GM12874 (cell line): ENCODE results near the gene SPEN.

Experiments
- TF ChIP-seq, protein P1 (sequence below): IDR thresholded peaks from 2 replicates; pipeline ENCODE4 v1.5.1; 2011; ENCODE audit warnings: low read depth, mild to moderate bottlenecking, control low read depth, low read length, moderate library complexity; ENCODE audit not compliant: insufficient read depth

Gene SPEN

DNA sequence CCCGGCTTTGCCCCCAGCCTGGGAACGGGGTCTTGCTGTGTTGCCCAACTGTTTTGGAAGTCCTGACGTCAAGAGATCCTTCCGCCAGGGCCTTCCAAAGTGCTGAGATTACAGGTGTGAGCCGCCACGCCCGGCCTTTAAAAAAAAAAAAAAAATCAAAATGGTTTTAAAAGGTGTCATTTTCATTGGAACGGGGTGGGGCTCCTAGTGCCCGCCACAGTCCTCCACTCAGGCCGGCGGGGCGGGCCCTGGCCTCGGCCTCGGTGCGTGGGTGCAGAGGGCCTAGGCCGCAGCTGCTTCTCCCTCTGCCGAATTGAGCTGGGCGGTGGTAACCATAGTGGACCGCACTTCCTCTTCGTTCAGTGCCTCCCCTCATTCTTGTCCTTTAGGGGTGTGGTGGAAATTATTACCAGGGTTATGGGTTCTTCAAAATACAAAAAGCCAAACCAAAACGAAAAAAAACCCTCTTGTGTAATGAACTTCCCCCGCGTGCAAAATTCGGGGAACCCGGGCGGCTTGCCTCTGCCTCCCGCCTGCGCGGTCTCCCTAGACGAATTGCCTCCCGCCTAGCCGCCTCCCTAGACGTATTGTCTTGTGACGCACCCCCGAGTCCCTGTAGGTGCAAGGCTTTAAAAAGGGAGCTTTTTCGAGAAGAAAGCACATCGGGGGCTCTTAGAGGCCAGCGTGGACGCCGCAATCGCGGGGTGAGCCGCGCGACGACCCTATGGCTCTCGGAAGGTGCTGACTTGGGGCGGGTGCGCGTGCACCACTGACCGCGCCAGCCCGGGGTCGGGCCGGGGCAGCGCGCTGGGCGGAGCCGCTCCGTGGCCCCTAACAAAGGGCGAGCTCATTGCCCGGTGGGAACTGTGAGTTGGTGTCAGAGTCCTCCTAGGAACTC is 10.5 kb upstream of the SPEN start:
- TF ChIP-seq, protein P1, sequence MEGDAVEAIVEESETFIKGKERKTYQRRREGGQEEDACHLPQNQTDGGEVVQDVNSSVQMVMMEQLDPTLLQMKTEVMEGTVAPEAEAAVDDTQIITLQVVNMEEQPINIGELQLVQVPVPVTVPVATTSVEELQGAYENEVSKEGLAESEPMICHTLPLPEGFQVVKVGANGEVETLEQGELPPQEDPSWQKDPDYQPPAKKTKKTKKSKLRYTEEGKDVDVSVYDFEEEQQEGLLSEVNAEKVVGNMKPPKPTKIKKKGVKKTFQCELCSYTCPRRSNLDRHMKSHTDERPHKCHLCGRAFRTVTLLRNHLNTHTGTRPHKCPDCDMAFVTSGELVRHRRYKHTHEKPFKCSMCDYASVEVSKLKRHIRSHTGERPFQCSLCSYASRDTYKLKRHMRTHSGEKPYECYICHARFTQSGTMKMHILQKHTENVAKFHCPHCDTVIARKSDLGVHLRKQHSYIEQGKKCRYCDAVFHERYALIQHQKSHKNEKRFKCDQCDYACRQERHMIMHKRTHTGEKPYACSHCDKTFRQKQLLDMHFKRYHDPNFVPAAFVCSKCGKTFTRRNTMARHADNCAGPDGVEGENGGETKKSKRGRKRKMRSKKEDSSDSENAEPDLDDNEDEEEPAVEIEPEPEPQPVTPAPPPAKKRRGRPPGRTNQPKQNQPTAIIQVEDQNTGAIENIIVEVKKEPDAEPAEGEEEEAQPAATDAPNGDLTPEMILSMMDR, result no peak

DNA sequence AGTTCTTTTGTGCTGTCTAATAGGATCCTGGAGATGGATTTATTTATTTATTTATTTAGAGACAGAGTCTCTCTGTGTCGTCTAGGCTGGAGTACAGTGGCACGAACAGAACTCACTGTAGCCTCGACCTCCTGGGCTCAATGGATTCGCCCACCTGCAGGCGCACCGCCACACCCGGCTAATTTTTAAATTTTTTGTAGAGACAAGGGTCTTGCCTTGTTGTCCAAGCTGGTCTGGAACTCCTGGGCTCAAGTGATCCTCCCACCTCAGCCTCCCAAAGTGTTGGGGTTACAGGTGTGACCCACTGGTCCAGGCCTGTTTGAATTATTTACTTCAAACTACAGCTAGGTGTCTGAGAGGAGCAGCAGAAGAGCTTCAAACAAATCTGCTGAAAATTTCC is 9.6 kb upstream of the SPEN start:
- TF ChIP-seq, protein P1, result no peak

DNA sequence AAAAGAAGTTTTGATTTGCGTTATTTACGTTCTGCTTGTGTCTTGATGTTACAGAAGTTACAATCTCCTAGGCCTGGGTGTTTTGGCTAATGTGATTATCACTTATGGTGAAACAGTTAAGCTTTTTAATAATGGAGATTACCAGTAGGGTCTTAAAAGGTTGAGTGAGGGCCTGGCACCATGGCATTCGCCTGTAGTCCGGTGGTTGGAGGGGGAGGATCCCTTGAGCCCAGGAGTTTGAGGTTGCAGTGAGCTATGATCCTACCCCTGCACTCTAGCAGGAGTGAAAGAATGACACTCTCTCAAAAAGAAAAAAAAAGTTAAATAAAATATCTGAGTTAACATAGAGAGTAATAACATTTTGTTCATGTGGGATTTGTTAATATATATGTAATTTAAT is 8.8 kb upstream of the SPEN start:
- TF ChIP-seq, protein P1, result no peak

DNA sequence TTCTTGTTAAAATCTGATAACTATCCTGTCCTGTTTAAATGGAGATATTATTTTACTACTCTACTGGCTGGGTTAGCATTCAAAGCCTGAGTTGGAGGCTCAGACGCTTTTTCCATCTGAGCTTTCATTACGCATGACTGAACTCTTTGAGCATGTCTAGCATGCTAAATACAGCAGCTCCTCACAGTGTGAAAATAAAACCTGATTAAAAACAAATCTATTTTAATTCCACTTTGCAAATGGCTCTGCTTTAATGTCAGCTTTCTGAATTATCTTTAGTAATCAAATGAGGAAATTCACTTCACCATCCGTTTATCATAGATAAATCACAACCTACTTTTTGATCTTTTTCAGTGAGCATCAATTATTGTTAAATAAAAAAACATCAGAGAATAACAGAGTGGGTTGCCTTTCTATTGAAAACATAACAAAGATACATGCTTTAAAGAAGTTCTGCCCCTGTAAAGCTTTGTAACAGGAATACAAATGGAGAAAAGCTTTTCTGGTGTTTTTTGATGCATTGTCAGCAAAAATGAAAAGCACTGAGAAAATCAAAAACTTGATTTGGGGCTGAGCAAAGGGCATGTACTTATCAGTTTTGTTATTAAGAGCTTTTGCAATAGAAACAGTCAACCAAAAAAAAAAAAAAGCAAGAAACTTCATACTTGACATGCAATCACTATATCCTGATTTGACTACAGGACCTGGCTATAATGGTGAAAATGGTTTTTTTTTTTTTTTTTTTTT is 3.5 kb upstream of the SPEN start:
- TF ChIP-seq, protein P1, result no peak

DNA sequence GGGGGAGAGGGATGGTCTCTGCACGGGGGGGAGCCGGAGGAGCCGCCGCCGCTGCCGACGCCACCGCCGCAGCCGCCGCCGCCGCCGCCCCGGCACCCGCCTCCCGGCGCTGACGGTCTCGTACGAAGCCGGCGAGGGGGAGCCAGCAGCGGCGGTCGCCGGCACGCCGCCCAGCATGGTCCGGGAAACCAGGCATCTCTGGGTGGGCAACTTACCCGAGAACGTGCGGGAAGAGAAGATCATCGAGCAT is 311 bp downstream of the SPEN start:
- TF ChIP-seq, protein P1, result no peak

DNA sequence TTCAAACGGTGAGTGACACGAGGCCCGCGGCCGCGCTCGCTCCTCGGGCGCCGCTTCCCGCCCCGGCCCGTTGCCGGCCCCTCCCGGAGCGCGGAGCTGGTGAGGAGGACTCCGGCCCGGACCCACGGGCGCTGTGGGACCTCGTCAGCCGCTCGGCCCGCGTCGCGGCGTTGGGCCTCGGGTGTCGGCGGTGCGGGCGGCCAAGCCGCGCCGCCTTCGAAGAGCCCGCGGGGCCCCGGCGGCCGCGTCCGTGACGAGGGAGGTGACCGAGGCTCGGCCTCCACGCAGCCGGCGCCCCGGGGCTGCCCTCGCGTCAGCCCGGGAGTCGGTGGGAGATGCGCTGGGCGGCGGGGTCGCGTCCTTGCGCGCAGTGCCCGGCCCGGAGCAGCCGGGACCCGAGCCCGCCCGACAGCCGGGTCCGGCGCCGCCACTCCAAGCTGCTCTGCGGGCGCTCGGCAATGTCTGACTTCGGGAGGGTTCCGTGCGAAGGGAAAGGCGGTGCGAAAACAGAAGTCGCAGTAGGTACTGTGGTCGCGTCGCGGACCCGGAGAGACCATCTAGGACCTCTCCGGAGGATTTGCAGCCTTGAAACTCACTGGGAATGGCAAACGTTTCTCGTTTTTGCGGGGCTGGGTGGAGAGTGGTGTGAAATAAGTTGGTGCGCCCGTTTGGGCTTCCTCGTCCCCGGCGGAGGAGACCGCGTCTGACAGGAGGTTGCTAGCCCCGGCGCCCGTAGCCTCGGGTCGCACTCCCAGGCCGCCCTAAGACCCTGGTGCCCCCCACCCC is 829 bp downstream of the SPEN start:
- TF ChIP-seq, protein P1, result no peak

DNA sequence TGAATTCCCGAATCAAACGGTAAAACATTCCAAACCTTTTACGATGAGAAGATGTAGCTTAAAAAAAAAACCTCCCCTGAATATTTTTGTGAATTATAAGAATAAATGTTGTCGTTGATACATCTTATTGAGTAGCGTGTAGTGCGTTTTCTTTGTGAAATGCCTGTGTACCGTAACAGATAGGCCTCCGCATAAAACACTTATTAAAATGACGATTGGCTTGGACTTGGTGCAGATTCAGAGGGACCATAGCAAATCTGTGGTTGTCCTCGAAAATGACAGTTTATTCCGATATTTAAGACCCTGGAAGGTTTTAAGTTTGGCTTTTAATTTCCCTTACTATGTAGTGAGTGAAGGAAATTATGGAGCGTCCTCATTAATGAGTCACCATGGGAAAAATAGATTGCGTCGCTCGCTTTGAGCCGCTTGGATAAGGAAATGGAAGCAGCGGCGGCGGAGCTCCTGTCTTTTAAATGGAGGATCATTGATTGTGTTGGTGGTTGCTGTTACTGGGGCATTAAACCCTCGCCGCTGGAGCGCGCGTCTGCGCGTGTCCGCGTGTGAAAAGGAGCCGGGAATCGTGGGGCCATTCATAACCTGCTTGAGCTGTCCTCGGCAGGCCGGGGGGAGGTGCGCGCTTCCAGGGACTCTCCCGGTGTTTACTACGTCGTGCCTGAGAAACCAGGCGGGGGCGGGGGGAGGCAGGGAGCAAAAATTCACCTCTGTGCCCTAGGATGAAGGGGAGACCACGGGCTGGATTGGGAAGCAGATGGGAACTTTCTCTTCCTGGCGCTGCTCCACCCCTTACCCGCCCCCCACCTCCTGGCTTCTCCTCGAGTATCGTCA is 1.6 kb downstream of the SPEN start:
- TF ChIP-seq, protein P1, result no peak
